HepG2 (cell line): ENCODE results near the gene EEFSEC. TPM values are rescaled to one million over a fixed set of nuclear protein-coding genes. Genes with fewer than 3 reads are reported as not detected.
A peak's percentile ranks its signal among the peaks of the same experiment; 100 is the strongest.

Source experiments
- ATAC-seq: fragments of 200-7000 bp; cut with Tn5 transposase; 3 replicates; pipeline ENCODE4 v1.9.1; 2020; ENCODE audit warnings: mild to moderate bottlenecking, moderate library complexity
- BruUV-seq: library from RNA; stranded (reverse); fragments of 400-500 nt; replicated peaks from 2 replicates; lab custom pipeline; 2021; lab: Mats Ljungman, UMichigan
- CTCF ChIA-PET: fragments of 300-600 bp; formaldehyde crosslinking; extraction: SDS; loops from one replicate; lab custom pipeline; 2021; ENCODE audit warnings: low total read pairs, inconsistent platforms, low intra/inter-chr PET ratio; lab: Yijun Ruan, JAX
- POLR2A ChIA-PET: fragments of 350-600 bp; sonication (Branson Sonifier 250); formaldehyde crosslinking; loops from one replicate; lab custom pipeline; 2020; ENCODE audit warnings: antibody characterized with exemption, inconsistent platforms; lab: Yijun Ruan, JAX
- DNase-seq: peaks from one replicate; pipeline ENCODE4 v3.0.0-alpha.2; 2015; ENCODE audit warnings: low spot score
- FAIRE-seq: peaks from 3 replicates; lab custom pipeline; 2011; peaks lifted over from hg19 to GRCh38; lab: Jason Lieb, UNC
- H2AFZ ChIP-seq: one replicate; pipeline ENCODE4 v1.6.1; 2011; ENCODE audit warnings: low read length, inconsistent platforms
- H3K27ac ChIP-seq: fragments of 300-600 bp; 3 replicates; pipeline ENCODE4 v1.8.0; 2011; ENCODE audit warnings: mixed run types, mild to moderate bottlenecking, mixed read lengths, low read length, inconsistent platforms; ENCODE audit not compliant: insufficient read depth; ENCODE audit errors: extremely low read length
- H3K27me3 ChIP-seq, 2 experiments: fragments of 200-600 bp in 1 of 2; 2 replicates in 1 of 2; 3 replicates in 1 of 2; pipeline versions ENCODE4 v1.6.0 to v1.8.0; 2011; ENCODE audit warnings: low read length in 2 of 2, mild to moderate bottlenecking in 2 of 2, moderate library complexity in 2 of 2, inconsistent platforms in 1 of 2; ENCODE audit not compliant: insufficient read depth in 2 of 2, control insufficient read depth in 1 of 2
- H3K36me3 ChIP-seq, 2 experiments: fragments of 200-600 bp in 1 of 2; replicated peaks in 1 of 2; 2 replicates in 1 of 2; 3 replicates in 1 of 2; pipeline versions ENCODE4 v1.5.1 to v1.8.0; 2011; ENCODE audit warnings: low read length in 2 of 2, inconsistent platforms in 1 of 2; ENCODE audit not compliant: insufficient read depth in 2 of 2, control insufficient read depth in 1 of 2
- H3K4me1 ChIP-seq: 2 replicates; pipeline ENCODE4 v1.5.1; 2012; ENCODE audit warnings: low read length, inconsistent platforms; ENCODE audit not compliant: insufficient read depth
- H3K4me2 ChIP-seq: 2 replicates; pipeline ENCODE4 v1.6.0; 2011; ENCODE audit warnings: low read depth, low read length, inconsistent platforms
- H3K4me3 ChIP-seq, 3 experiments: fragments of 200-600 bp in 1 of 3; sonication (generic), shearing (Covaris generic) in 1 of 3; replicated peaks in 1 of 3; 2 replicates each; pipeline ENCODE4 v1.5.1; 2011 to 2016; ENCODE audit warnings: low read length in 3 of 3, inconsistent platforms in 2 of 3, low read depth in 2 of 3, mild to moderate bottlenecking in 2 of 3, control low read depth in 1 of 3, mixed read lengths in 1 of 3; ENCODE audit not compliant: insufficient read depth in 1 of 3
- H3K79me2 ChIP-seq: one replicate; pipeline ENCODE4 v1.6.1; 2011; ENCODE audit warnings: low read length, inconsistent platforms; ENCODE audit not compliant: insufficient read depth
- H3K9ac ChIP-seq: 2 replicates; pipeline ENCODE4 v1.6.0; 2011; ENCODE audit warnings: mild to moderate bottlenecking, low read depth, low read length, inconsistent platforms; ENCODE audit not compliant: insufficient read depth
- H3K9me3 ChIP-seq: 2 replicates; pipeline ENCODE4 v1.5.1; 2012; ENCODE audit warnings: mild to moderate bottlenecking, low read length
- H4K20me1 ChIP-seq: 2 replicates; pipeline ENCODE4 v1.6.0; 2011; ENCODE audit warnings: inconsistent platforms, mild to moderate bottlenecking, low read length, moderate library complexity; ENCODE audit not compliant: insufficient read depth
- ATF7 ChIP-seq, 2 experiments: fragments of 450-650 bp in 1 of 2; sonication (generic) in 1 of 2; formaldehyde crosslinking in 1 of 2; IDR thresholded peaks; 2 replicates each; pipeline versions ENCODE4 v1.4.0 to v1.6.1; 2016 to 2020; ENCODE audit warnings: antibody characterized with exemption in 1 of 2, mild to moderate bottlenecking in 1 of 2, missing genetic modification reagents in 1 of 2
- FOXM1 ChIP-seq: sonication (generic); formaldehyde crosslinking; IDR thresholded peaks from 2 replicates; pipeline ENCODE4 v1.5.0; 2020; ENCODE audit warnings: missing genetic modification reagents
- HNRNPL ChIP-seq: fragments of 200-400 bp; formaldehyde crosslinking; IDR thresholded peaks from 2 replicates; pipeline ENCODE4 v1.6.1; 2017; ENCODE audit warnings: mild to moderate bottlenecking, low read depth, low read length
- KAT2B ChIP-seq: fragments of 150-350 bp; IDR thresholded peaks from 2 replicates; pipeline ENCODE4 v1.6.1; 2014; ENCODE audit warnings: low read depth, low read length, borderline replicate concordance
- MLLT10 ChIP-seq: sonication (generic); formaldehyde crosslinking; IDR thresholded peaks from 2 replicates; pipeline ENCODE4 v1.4.0; 2020; ENCODE audit warnings: missing genetic modification reagents
- RFXAP ChIP-seq: sonication (generic); formaldehyde crosslinking; IDR thresholded peaks from 2 replicates; pipeline ENCODE4 v1.4.0; 2020; ENCODE audit warnings: missing genetic modification reagents, borderline replicate concordance
- SATB2 ChIP-seq: sonication (generic); formaldehyde crosslinking; IDR thresholded peaks from 2 replicates; pipeline ENCODE4 v1.5.0; 2020; ENCODE audit warnings: missing genetic modification reagents
- THYN1 ChIP-seq: sonication (generic); formaldehyde crosslinking; IDR thresholded peaks from 2 replicates; pipeline ENCODE4 v1.8.1; 2023; ENCODE audit warnings: low read depth, mild to moderate bottlenecking, moderate library complexity, missing genetic modification reagents, borderline replicate concordance
- ZBTB26 ChIP-seq: IDR thresholded peaks from 2 replicates; pipeline ENCODE4 v1.6.1; 2016; ENCODE audit warnings: missing compliant biosample characterization, missing genetic modification reagents, borderline replicate concordance
- WGBS: methylation state at CpG from one replicate; pipeline ENCODE4 v1.1.6; 2017; ENCODE audit warnings: low lambda C conversion rate; 5-methylcytosine and 5-hydroxymethylcytosine counted together
- in situ Hi-C: cut with HindIII; loops from 2 replicates; pipeline ENCODE4 v1.10.0; 2017; ENCODE audit warnings: low pct_unique_long_range_greater_than_20kb; ENCODE audit not compliant: extremely low pct_ligation_motif_present
- intact Hi-C: fragments of 100-400 bp; cut with micrococcal nuclease; formaldehyde crosslinking; loops from one replicate; pipeline ENCODE4 v1.10.0; 2022; ENCODE audit not compliant: unreplicated experiment
- polyA plus RNA-seq, 8 experiments: library from polyadenylated mRNA; depleted of rRNA in 3 of 8; stranded (reverse) in 7 of 8; unstranded in 1 of 8; fragments of >200 nt; fragmentation: Illumina TruSeq in 4 of 8; extraction: Trizol in 4 of 8; gene quantifications; 2 replicates each; pipeline versions ENCODE4 v1.2.1 to v1.2.3, GENCODE V29; 2011 to 2016; ENCODE audit warnings: low read depth in 4 of 8, missing spikeins in 1 of 8, mixed read lengths in 1 of 8; ENCODE audit not compliant: insufficient read depth in 1 of 8
- total RNA-seq, 5 experiments: library from RNA; depleted of rRNA; stranded (reverse); fragments of >200 nt; fragmentation: Illumina TruSeq; extraction: Trizol; gene quantifications; 2 replicates each; pipeline ENCODE4 v1.2.3, GENCODE V29; 2016; ENCODE audit warnings: low read depth in 1 of 5

Gene EEFSEC
- total and polyA plus RNA-seq, 2 of the 13 experiments (the other 11 are each of a cell fraction or from before 2014, with no cell fraction given) = 6.4 to 24.2 TPM

DNA sequence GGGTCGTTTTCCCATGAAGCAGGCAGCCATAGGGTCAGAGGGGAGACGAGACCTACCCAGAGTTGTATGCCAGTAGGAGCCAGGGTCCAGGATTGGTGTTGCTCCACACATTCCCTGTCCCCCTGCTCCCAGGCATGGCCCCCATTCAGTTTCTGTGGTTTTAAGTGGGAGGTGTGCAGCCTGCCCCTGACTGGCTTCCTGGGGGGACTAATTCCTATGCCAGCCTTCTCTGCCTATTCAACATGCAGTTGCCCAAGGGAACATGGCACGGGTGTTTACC lies 126.3 kb downstream of the EEFSEC start:
- no peaks in the 10 kb centered on the region for H3K9me3 ChIP-seq
- ATAC-seq = no peak
- H3K4me1 ChIP-seq = peaks cover 8% of the 10 kb centered on the region; the same call in 1 of the 2 replicates
- 79% methylated on average over 3 of the region's 3 CpGs for whole genome bisulfite sequencing
- CTCF ChIA-PET = no interaction called here
- TF ChIP-seq THYN1 (CRISPR knock-in tag) (no peak), FOXM1 (CRISPR knock-in tag) (no peak), MLLT10 (CRISPR knock-in tag) (no peak), RFXAP (CRISPR knock-in tag) (no peak), ZBTB26 (CRISPR knock-in tag) (no peak), KAT2B (no peak)
- TF ChIP-seq, all 625 proteins: peak for 0
- FAIRE-seq = no peak
- BruUV-seq = no TSS peak
- intact Hi-C loops = no loop called here
- POLR2A ChIA-PET = no interaction called here
- Histone ChIP-seq H3K27me3 (no peaks in the 10 kb centered on the region), H3K27ac (no peak overlapping the region), H2AFZ (no peak overlapping the region), H3K4me2 (no peak overlapping the region), H3K79me2 (no peaks in the 10 kb centered on the region), H4K20me1 (no peaks in the 10 kb centered on the region), H3K36me3 (peaks cover 7 to 14% of the 10 kb centered on the region in 2 experiments), H3K4me3 (no peak overlapping the region), H3K9ac (no peak overlapping the region)
- in situ Hi-C loops = no loop called here
- DNase-seq = no peak

GRCh38 chr3:128280481-128281052 lies 127.3 kb downstream of the EEFSEC start:
- no peak for ATAC-seq
- TF ChIP-seq HNRNPL = 0 out of 2 replicates have a peak, but pooled peaks have one; percentile 20
- TF ChIP-seq ATF7 (IDR thresholded peaks at IDR 0.05) = no peak
- no peak for TF ChIP-seq ATF7 (CRISPR knock-in tag; IDR thresholded peaks at IDR 0.05)
- no peak for TF ChIP-seq SATB2 (CRISPR knock-in tag)
- TF ChIP-seq, all 625 proteins: peak for 1
- 92% methylated on average over 8 of the region's 8 CpGs for WGBS
- intact Hi-C loops (no loop called here), in situ Hi-C loops (no loop called here)
- no peak overlapping the region for H2AFZ ChIP-seq
- no peaks in the 10 kb centered on the region for H3K79me2 ChIP-seq
- no peaks in the 10 kb centered on the region for H3K9me3 ChIP-seq
- H4K20me1 ChIP-seq = no peaks in the 10 kb centered on the region
- no peak overlapping the region for H3K27ac ChIP-seq
- H3K4me3 ChIP-seq = no peak overlapping the region
- DNase-seq (no peak), FAIRE-seq (no peak)
- H3K36me3 ChIP-seq = peaks cover 7 to 14% of the 10 kb centered on the region in 2 experiments
- ChIA-PET CTCF (no interaction called here), POLR2A (no interaction called here)
- no TSS peak for BruUV-seq
- H3K4me2 ChIP-seq = no peak overlapping the region
- H3K9ac ChIP-seq = no peak overlapping the region
- H3K27me3 ChIP-seq = no peaks in the 10 kb centered on the region
- H3K4me1 ChIP-seq = peaks cover 8% of the 10 kb centered on the region; the same call in 1 of the 2 replicates
